PC-9 (cell line): ENCODE measurements around the gene TNIK. TPM values are rescaled to one million over a fixed set of nuclear protein-coding genes. Genes with fewer than 3 reads are reported as not detected.

ENCODE experiments used
- BruUV-seq: library from RNA; stranded (reverse); fragments of 400-500 nt; replicated peaks from 2 replicates; lab custom pipeline; 2021; lab: Mats Ljungman, UMichigan
- CTCF ChIA-PET: fragments of 300-600 bp; sonication (Branson Sonifier 250); formaldehyde crosslinking; loops from one replicate; lab custom pipeline; 2022; ENCODE audit warnings: antibody characterized with exemption; lab: Charles Lee
- POLR2A ChIA-PET: fragments of 300-600 bp; sonication (Branson Sonifier 250); formaldehyde crosslinking; loops from one replicate; lab custom pipeline; 2022; ENCODE audit warnings: antibody characterized with exemption; ENCODE audit not compliant: unreplicated experiment; lab: Charles Lee
- DNase-seq, 2 experiments: peaks; one replicate each; pipeline versions ENCODE4 v3.0.0 to v3.0.0-alpha.2; 2015 to 2022; ENCODE audit warnings: mixed read lengths in 1 of 2
- H2AFZ ChIP-seq: fragments of 200-600 bp; sonication (generic); 2 replicates; pipeline ENCODE4 v1.8.1; 2017; ENCODE audit warnings: antibody characterized with exemption
- H3F3A ChIP-seq: fragments of 200-600 bp; sonication (generic); 2 replicates; pipeline ENCODE4 v1.8.1; 2017; ENCODE audit warnings: antibody characterized with exemption, mild to moderate bottlenecking, low read depth; ENCODE audit not compliant: insufficient read depth
- H3K27ac ChIP-seq: fragments of 200-600 bp; sonication (generic); 2 replicates; pipeline ENCODE4 v1.6.1; 2016; ENCODE audit warnings: mixed run types
- H3K27me3 ChIP-seq: fragments of 200-600 bp; sonication (generic); 2 replicates; pipeline ENCODE4 v1.6.1; 2016; ENCODE audit warnings: low read depth, mixed run types; ENCODE audit not compliant: insufficient read depth
- H3K36me3 ChIP-seq: fragments of 200-600 bp; sonication (generic); 2 replicates; pipeline ENCODE4 v1.6.1; 2016; ENCODE audit warnings: low read depth, mixed run types
- H3K4me1 ChIP-seq: fragments of 200-600 bp; sonication (generic); replicated peaks from 2 replicates; pipeline ENCODE4 v1.6.1; 2016; ENCODE audit warnings: mixed run types; ENCODE audit not compliant: insufficient read depth
- H3K4me2 ChIP-seq: fragments of 200-600 bp; sonication (generic); 2 replicates; pipeline ENCODE4 v1.6.1; 2017; ENCODE audit warnings: mixed run types
- H3K4me3 ChIP-seq: fragments of 200-600 bp; sonication (generic); 2 replicates; pipeline ENCODE4 v1.6.1; 2016; ENCODE audit warnings: mixed run types
- H3K79me2 ChIP-seq: fragments of 200-600 bp; sonication (generic); 2 replicates; pipeline ENCODE4 v1.6.1; 2017; ENCODE audit warnings: low read depth, mixed run types
- H3K9me2 ChIP-seq: fragments of 200-600 bp; sonication (generic); 2 replicates; pipeline ENCODE4 v1.8.1; 2017; ENCODE audit warnings: mild to moderate bottlenecking; ENCODE audit not compliant: insufficient read depth
- H3K9me3 ChIP-seq: fragments of 200-600 bp; sonication (generic); 2 replicates; pipeline ENCODE4 v1.8.1; 2016; ENCODE audit warnings: low read depth; ENCODE audit not compliant: insufficient read depth
- H4K20me1 ChIP-seq: fragments of 200-600 bp; sonication (generic); 2 replicates; pipeline ENCODE4 v1.8.1; 2017; ENCODE audit not compliant: insufficient read depth
- EZH2 ChIP-seq: fragments of 200-600 bp; sonication (generic); IDR thresholded peaks from 2 replicates; pipeline ENCODE4 v1.8.0; 2017; ENCODE audit warnings: antibody characterized with exemption, low read depth
- intact Hi-C: fragments of 100-400 bp; cut with micrococcal nuclease; formaldehyde crosslinking; loops from one replicate; pipeline ENCODE4 v1.10.0; 2022; ENCODE audit not compliant: unreplicated experiment
- total RNA-seq: library from RNA; stranded (reverse); gene quantifications from 2 replicates; pipeline ENCODE4 v1.2.3, GENCODE V29; 2021
- TF ChIP-seq, protein P1 (sequence below): fragments of 200-600 bp; sonication (generic); conservative IDR thresholded peaks from 2 replicates; pipeline ENCODE4 v1.6.1; 2017; ENCODE audit warnings: mixed run types, antibody characterized with exemption, mild to moderate bottlenecking, moderate library complexity

TNIK gene
- total RNA-seq, 1 experiment from 2014 or later, result 30.7 TPM

DNA sequence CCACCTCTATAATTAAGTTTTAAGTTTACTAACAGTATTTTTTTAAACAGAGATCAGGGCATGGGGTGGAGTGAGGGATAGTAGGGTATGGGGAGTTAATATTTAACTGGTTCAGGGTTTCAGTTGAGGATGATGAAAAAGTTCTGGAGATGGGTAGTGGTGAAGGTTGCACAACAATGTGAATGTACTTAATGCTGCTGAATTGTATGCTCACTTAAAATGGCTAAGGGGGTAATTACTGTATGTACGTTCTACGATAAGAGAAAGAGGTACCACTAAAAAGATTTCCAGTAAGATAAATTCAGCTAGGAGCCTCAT, 101.4 kb downstream of the TNIK start:
- Histone ChIP-seq H3K9me2 (no peaks in the 10 kb centered on the region; the same call in 1 of the 2 replicates), H3K9me3 (no peaks in the 10 kb centered on the region; the same call in 1 of the 2 replicates), H3K36me3 (no peaks in the 10 kb centered on the region), H3F3A (peaks cover 17% of the 10 kb centered on the region), H3K4me2 (no peak overlapping the region), H3K4me1 (peaks cover 34% of the 10 kb centered on the region), H2AFZ (no peak overlapping the region), H4K20me1 (no peaks in the 10 kb centered on the region), H3K4me3 (no peak overlapping the region), H3K27me3 (no peaks in the 10 kb centered on the region), H3K27ac (no peak overlapping the region), H3K79me2 (peaks cover 61% of the 10 kb centered on the region)
- ChIA-PET CTCF (interaction anchor here (0.6 kb wide), 1 partner anchor 9 kb away, joined by 7 read pairs; no protein-coding TSS in a partner anchor), POLR2A (interaction anchor here (0.6 kb wide), 1 partner anchor 1029 kb away, joined by 3 read pairs; no protein-coding TSS in a partner anchor)
- intact Hi-C loops, result loop anchor here (5.0 kb wide), 1 partner anchor 357 kb away; no protein-coding TSS in a partner anchor
- no TSS peak for BruUV-seq
- no peak for DNase-seq
- TF ChIP-seq, protein P1, sequence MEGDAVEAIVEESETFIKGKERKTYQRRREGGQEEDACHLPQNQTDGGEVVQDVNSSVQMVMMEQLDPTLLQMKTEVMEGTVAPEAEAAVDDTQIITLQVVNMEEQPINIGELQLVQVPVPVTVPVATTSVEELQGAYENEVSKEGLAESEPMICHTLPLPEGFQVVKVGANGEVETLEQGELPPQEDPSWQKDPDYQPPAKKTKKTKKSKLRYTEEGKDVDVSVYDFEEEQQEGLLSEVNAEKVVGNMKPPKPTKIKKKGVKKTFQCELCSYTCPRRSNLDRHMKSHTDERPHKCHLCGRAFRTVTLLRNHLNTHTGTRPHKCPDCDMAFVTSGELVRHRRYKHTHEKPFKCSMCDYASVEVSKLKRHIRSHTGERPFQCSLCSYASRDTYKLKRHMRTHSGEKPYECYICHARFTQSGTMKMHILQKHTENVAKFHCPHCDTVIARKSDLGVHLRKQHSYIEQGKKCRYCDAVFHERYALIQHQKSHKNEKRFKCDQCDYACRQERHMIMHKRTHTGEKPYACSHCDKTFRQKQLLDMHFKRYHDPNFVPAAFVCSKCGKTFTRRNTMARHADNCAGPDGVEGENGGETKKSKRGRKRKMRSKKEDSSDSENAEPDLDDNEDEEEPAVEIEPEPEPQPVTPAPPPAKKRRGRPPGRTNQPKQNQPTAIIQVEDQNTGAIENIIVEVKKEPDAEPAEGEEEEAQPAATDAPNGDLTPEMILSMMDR, result no peak
- no peak for TF ChIP-seq EZH2

DNA sequence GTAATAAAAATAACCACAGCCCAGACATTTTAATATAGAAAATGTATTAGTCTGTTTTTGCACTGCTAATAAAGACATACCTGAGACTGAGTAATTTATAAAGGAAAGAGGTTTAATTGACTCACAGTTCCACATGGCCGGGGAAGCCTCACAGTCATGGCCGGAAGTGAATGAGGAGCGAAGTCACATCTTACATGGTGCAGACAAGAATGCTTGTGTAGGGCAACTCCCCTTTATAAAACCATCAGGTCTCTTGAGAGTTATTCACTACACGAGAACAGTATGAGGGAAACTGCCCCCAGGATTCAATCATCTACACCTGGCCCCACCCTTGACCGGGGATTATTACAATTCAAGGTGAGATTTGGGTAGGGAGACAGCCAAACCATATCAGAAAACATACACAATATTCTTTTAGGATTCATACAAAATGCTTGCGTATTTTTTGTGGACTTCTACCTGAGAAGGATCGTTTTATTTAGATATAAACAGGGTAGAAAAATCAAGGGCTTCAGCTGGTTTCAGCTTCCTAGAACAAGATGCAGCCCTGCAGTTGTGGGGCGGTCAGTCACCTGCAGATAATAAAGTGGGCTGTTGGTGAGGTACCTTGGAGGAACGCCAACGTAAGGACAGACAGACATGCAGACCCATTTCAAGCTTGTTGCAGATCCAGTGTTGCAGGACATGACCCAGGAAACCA, 101.9 kb downstream of the TNIK start:
- CTCF ChIA-PET, result interaction anchor here (0.6 kb wide), 1 partner anchor 8 kb away, joined by 7 read pairs; no protein-coding TSS in a partner anchor
- Histone ChIP-seq H3K9me2 (no peaks in the 10 kb centered on the region; the same call in 1 of the 2 replicates), H3K27me3 (no peaks in the 10 kb centered on the region), H3K9me3 (no peaks in the 10 kb centered on the region; the same call in 1 of the 2 replicates), H3K27ac (no peak overlapping the region), H3K4me3 (no peak overlapping the region), H3K36me3 (no peaks in the 10 kb centered on the region), H3K4me2 (no peak overlapping the region), H3F3A (peaks cover 17% of the 10 kb centered on the region), H4K20me1 (no peaks in the 10 kb centered on the region), H3K79me2 (peaks cover 57% of the 10 kb centered on the region), H3K4me1 (peaks cover 39% of the 10 kb centered on the region), H2AFZ (no peak overlapping the region)
- no TSS peak for BruUV-seq
- intact Hi-C loops, result loop anchor here (5.0 kb wide), 1 partner anchor 356 kb away; no protein-coding TSS in a partner anchor
- POLR2A ChIA-PET, result interaction anchor here (0.6 kb wide), 1 partner anchor 1028 kb away, joined by 3 read pairs; no protein-coding TSS in a partner anchor
- TF ChIP-seq, protein P1, result no peak
- TF ChIP-seq EZH2, result no peak
- no peak for DNase-seq

- intact Hi-C loops, result loop anchor here (5.0 kb wide), 1 partner anchor 355 kb away; no protein-coding TSS in a partner anchor
- no TSS peak for BruUV-seq
- no peak overlapping the region for H3K27ac ChIP-seq
- ChIA-PET POLR2A (no interaction called here), CTCF (no interaction called here)
- peaks cover 17% of the 10 kb centered on the region for H3F3A ChIP-seq
- no peak for DNase-seq
- no peaks in the 10 kb centered on the region for H3K36me3 ChIP-seq
- peaks cover 45% of the 10 kb centered on the region for H3K4me1 ChIP-seq
- H3K27me3 ChIP-seq, result no peaks in the 10 kb centered on the region
- no peak overlapping the region for H2AFZ ChIP-seq
- H3K9me3 ChIP-seq, result no peaks in the 10 kb centered on the region; the same call in 1 of the 2 replicates
- peaks cover 57% of the 10 kb centered on the region for H3K79me2 ChIP-seq
- no peak overlapping the region for H3K4me3 ChIP-seq
- no peaks in the 10 kb centered on the region for H4K20me1 ChIP-seq
- H3K9me2 ChIP-seq, result no peaks in the 10 kb centered on the region; the same call in 1 of the 2 replicates
- no peak overlapping the region for H3K4me2 ChIP-seq
- TF ChIP-seq, protein P1, result no peak
- TF ChIP-seq EZH2, result no peak
Observed at GRCh38 chr3:171357721-171358120, 102.5 kb downstream of the TNIK start.
